Rectal smooth muscle tissue (tissue), 1 donor: ENCODE measurements around the gene SFI1.
"Not testable (repeated sequence)": the region's sequence is repeated elsewhere in the genome, so short reads cannot be mapped to it uniquely, and the experiment has no call there.

Experiments
- H3K27ac ChIP-seq: one replicate; pipeline ENCODE4 v1.7.0; 2013; ENCODE audit warnings: low read depth, low read length, inconsistent platforms
- H3K27me3 ChIP-seq: one replicate; pipeline ENCODE4 v1.7.0; 2013; ENCODE audit warnings: low read length; ENCODE audit not compliant: control insufficient read depth, insufficient read depth
- H3K36me3 ChIP-seq: one replicate; pipeline ENCODE4 v1.7.0; 2013; ENCODE audit warnings: low read length; ENCODE audit not compliant: control insufficient read depth, insufficient read depth
- H3K4me1 ChIP-seq: one replicate; pipeline ENCODE4 v1.7.0; 2013; ENCODE audit warnings: low read length; ENCODE audit not compliant: control insufficient read depth, insufficient read depth
- H3K4me3 ChIP-seq: one replicate; pipeline ENCODE4 v1.7.0; 2013; ENCODE audit warnings: low read length
- H3K9ac ChIP-seq: one replicate; pipeline ENCODE4 v1.7.0; 2013; ENCODE audit warnings: low read length

SFI1 gene

GRCh38 chr22:31651664-31652063 lies 155.3 kb downstream of the SFI1 start:
- Histone ChIP-seq H3K9ac (no peak overlapping the region), H3K4me3 (no peak overlapping the region), H3K27me3 (no peaks in the 10 kb centered on the region), H3K36me3 (peaks cover 4% of the 10 kb centered on the region), H3K4me1 (peaks cover 2% of the 10 kb centered on the region), H3K27ac (no peak overlapping the region)

GRCh38 chr22:31652088-31652487 lies 155.8 kb downstream of the SFI1 start:
- no peak overlapping the region for H3K4me3 ChIP-seq
- peaks cover 2% of the 10 kb centered on the region for H3K4me1 ChIP-seq
- H3K9ac ChIP-seq: no peak overlapping the region
- H3K27me3 ChIP-seq: no peaks in the 10 kb centered on the region
- H3K36me3 ChIP-seq: peaks cover 4% of the 10 kb centered on the region
- no peak overlapping the region for H3K27ac ChIP-seq

GRCh38 chr22:31652911-31653684 lies 156.8 kb downstream of the SFI1 start:
- no peaks in the 10 kb centered on the region for H3K27me3 ChIP-seq
- no peak overlapping the region for H3K9ac ChIP-seq
- H3K27ac ChIP-seq: no peak overlapping the region
- peaks cover 4% of the 10 kb centered on the region for H3K36me3 ChIP-seq
- H3K4me1 ChIP-seq: peaks cover 2% of the 10 kb centered on the region
- no peak overlapping the region for H3K4me3 ChIP-seq

- Histone ChIP-seq H3K36me3 (peaks cover 2% of the 10 kb centered on the region), H3K4me3 (no peak overlapping the region), H3K9ac (no peak overlapping the region), H3K4me1 (peaks cover 2% of the 10 kb centered on the region), H3K27me3 (no peaks in the 10 kb centered on the region), H3K27ac (no peak overlapping the region)
These were observed 157.6 kb downstream of the SFI1 start for GRCh38 chr22:31653944-31654343.

- peaks cover 2% of the 10 kb centered on the region for H3K4me1 ChIP-seq
- no peak overlapping the region for H3K4me3 ChIP-seq
- H3K27ac ChIP-seq: no peak overlapping the region
- no peaks in the 10 kb centered on the region for H3K27me3 ChIP-seq
- H3K36me3 ChIP-seq: no peaks in the 10 kb centered on the region
- H3K9ac ChIP-seq: no peak overlapping the region
These were observed 158.1 kb downstream of the SFI1 start for GRCh38 chr22:31654408-31654807.

GRCh38 chr22:31659246-31659645 lies 162.9 kb downstream of the SFI1 start:
- Histone ChIP-seq H3K4me1 (peaks cover 5% of the 10 kb centered on the region), H3K9ac (no peak overlapping the region), H3K36me3 (no peaks in the 10 kb centered on the region), H3K27me3 (no peaks in the 10 kb centered on the region), H3K27ac (no peak overlapping the region), H3K4me3 (no peak overlapping the region)

- H3K27me3 ChIP-seq, H3K36me3 ChIP-seq, H3K9ac ChIP-seq, H3K27ac ChIP-seq, H3K4me1 ChIP-seq: not testable (repeated sequence)
- peak overlapping the region; percentile 82 for H3K4me3 ChIP-seq
These were observed 164.6 kb downstream of the SFI1 start for GRCh38 chr22:31660860-31661341.

- H3K27ac ChIP-seq: peak within 1 kb of the TSS; percentile 39
- H3K4me3 ChIP-seq: peak within 1 kb of the TSS; percentile 82
- peak within 1 kb of the TSS; percentile 42 for H3K9ac ChIP-seq
- H3K36me3 ChIP-seq: no peaks in the 10 kb centered on the region
- no peaks in the 10 kb centered on the region for H3K27me3 ChIP-seq
- H3K4me1 ChIP-seq: peaks cover 5% of the 10 kb centered on the region
These were observed 165.7 kb downstream of the SFI1 start, which contains the start of gene PISD for GRCh38 chr22:31661851-31662667. Gene PISD, minus strand, starts transcription at chr22:31662215. Its CDS starts 7 bp downstream, at chr22:31662208.

- Histone ChIP-seq H3K9ac (peak overlapping the region; percentile 42), H3K4me3 (peak overlapping the region; percentile 82), H3K27me3 (no peaks in the 10 kb centered on the region), H3K27ac (peak overlapping the region; percentile 39), H3K36me3 (no peaks in the 10 kb centered on the region), H3K4me1 (peaks cover 5% of the 10 kb centered on the region)
These were observed 166.3 kb downstream of the SFI1 start for GRCh38 chr22:31662668-31663037.
